ENCODE measurements around the gene GRM4. TPM values are rescaled to one million over a fixed set of nuclear protein-coding genes. Genes with fewer than 3 reads are reported as not detected.

Gene GRM4
- total RNA-seq, 6 experiments from 2014 or later = not detected

DNA sequence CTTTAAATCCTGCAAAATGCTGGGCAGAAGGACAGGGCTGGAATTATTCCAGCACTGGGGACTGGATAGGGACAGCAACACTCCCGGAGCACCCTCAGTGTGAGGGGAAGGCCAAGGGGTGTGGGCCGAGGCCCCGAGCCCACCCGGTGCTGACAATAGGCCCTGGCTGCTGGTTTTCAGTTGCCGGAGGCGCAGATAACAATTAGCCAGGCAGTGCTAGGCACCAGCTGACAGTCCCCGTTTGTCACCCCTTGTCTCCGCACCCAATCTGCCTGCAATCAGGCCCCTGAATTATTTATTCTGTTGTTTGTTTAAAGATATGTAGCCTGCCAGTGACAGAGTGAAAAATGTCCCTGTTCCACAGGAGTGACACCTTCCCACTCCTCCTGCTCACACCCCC, 120.0 kb downstream of the GRM4 start:
- Histone ChIP-seq H3K27me3 (no peaks in the 10 kb centered on the region), H3K4me1 (no peaks in the 10 kb centered on the region), H3K27ac (no peak overlapping the region), H3K9me3 (no peaks in the 10 kb centered on the region), H3K36me3 (no peaks in the 10 kb centered on the region), H3K4me3 (no peak overlapping the region)
- no peak for DNase-seq
- WGBS (ENCODE audit: insufficient coverage, low coverage, low lambda C conversion rate, missing lambda C conversion rate) = 40% methylated on average over 1 of the region's 8 CpGs
- TF ChIP-seq, protein P1, sequence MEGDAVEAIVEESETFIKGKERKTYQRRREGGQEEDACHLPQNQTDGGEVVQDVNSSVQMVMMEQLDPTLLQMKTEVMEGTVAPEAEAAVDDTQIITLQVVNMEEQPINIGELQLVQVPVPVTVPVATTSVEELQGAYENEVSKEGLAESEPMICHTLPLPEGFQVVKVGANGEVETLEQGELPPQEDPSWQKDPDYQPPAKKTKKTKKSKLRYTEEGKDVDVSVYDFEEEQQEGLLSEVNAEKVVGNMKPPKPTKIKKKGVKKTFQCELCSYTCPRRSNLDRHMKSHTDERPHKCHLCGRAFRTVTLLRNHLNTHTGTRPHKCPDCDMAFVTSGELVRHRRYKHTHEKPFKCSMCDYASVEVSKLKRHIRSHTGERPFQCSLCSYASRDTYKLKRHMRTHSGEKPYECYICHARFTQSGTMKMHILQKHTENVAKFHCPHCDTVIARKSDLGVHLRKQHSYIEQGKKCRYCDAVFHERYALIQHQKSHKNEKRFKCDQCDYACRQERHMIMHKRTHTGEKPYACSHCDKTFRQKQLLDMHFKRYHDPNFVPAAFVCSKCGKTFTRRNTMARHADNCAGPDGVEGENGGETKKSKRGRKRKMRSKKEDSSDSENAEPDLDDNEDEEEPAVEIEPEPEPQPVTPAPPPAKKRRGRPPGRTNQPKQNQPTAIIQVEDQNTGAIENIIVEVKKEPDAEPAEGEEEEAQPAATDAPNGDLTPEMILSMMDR (IDR thresholded peaks at IDR 0.05) = no peak
- TF ChIP-seq POLR2A (IDR thresholded peaks at IDR 0.05) = no peak
- intact Hi-C loops (cut with DNase I) = loop anchor here (5.0 to 10.0 kb wide), 2 partner anchors 171 to 254 kb away; no protein-coding TSS in a partner anchor
- no peak for ATAC-seq

DNA sequence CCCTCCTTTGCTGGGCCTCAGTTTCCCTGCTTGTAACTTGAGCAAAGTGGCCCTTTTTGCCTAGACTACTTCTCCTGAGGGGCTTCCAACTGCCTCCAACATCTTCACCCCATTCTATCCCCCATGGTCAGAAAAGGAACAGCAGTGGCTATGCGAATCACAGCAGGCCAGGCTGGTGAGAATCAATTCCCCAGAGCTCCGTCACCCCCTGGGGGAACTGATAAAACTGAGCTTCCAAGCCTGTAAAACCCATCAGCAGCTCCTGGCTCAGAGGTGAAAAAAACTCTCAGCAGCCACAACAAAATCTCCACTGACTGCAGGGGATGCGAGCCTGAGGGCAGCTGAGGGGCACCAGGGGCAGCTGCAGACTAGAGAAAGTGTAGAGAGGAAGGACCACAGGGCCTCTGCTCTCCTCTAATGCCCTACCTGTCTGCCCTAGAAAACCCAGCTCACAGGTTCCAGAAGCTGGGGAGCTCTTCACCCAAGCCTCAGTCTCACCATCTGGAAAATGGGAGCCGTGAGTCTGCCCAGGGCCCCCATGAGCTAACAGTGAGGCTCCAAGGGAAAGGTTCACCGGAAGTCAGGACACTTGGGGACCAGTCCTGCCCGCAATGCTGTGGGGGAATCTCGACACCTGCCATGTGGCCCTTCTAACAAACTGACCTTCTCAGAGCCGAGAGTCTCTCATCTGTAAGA, 120.6 kb downstream of the GRM4 start:
- ATAC-seq = no peak
- WGBS (ENCODE audit: insufficient coverage, low coverage, low lambda C conversion rate, missing lambda C conversion rate) = 65% methylated on average over 3 of the region's 8 CpGs
- Histone ChIP-seq H3K27me3 (no peaks in the 10 kb centered on the region), H3K4me3 (no peak overlapping the region), H3K9me3 (no peaks in the 10 kb centered on the region), H3K27ac (no peak overlapping the region), H3K36me3 (no peaks in the 10 kb centered on the region), H3K4me1 (no peaks in the 10 kb centered on the region)
- TF ChIP-seq POLR2A (IDR thresholded peaks at IDR 0.05) = no peak
- TF ChIP-seq, protein P1 (IDR thresholded peaks at IDR 0.05) = no peak
- no peak for DNase-seq
- intact Hi-C loops (cut with DNase I) = loop anchor here (5.0 to 10.0 kb wide), 2 partner anchors 170 to 253 kb away; no protein-coding TSS in a partner anchor

DNA sequence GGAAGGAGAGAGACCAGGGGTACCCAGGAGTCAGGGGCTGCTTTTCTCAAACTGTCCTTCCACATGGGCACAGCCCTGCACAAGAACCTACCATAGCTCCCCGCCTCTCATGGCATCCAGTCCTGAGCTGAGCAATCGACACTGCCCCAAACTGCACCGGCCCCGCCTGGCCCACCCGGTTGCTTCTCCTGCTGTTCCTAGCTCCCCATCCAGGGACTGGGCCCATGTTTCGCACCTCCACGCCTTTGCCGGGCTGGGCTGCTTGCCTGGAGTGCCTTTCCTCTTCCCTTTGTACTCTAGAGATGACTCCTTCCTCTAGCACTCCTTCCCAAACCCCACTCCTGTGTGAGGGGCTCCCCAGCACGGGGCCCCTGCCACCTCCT, 123.0 kb downstream of the GRM4 start:
- intact Hi-C loops (cut with DNase I) = loop anchor here in 1 of 2 donors (10.0 kb wide), 1 partner anchor 168 kb away; no protein-coding TSS in a partner anchor
- Histone ChIP-seq H3K36me3 (no peaks in the 10 kb centered on the region), H3K4me3 (no peak overlapping the region), H3K4me1 (no peaks in the 10 kb centered on the region), H3K27me3 (no peaks in the 10 kb centered on the region), H3K27ac (no peak overlapping the region), H3K9me3 (no peaks in the 10 kb centered on the region)
- TF ChIP-seq, protein P1 (IDR thresholded peaks at IDR 0.05) = no peak
- no peak for TF ChIP-seq POLR2A (IDR thresholded peaks at IDR 0.05)
- no peak for DNase-seq
- WGBS (ENCODE audit: insufficient coverage, low coverage, low lambda C conversion rate, missing lambda C conversion rate) = 56% methylated on average over 1 of the region's 9 CpGs
- no peak for ATAC-seq

DNA sequence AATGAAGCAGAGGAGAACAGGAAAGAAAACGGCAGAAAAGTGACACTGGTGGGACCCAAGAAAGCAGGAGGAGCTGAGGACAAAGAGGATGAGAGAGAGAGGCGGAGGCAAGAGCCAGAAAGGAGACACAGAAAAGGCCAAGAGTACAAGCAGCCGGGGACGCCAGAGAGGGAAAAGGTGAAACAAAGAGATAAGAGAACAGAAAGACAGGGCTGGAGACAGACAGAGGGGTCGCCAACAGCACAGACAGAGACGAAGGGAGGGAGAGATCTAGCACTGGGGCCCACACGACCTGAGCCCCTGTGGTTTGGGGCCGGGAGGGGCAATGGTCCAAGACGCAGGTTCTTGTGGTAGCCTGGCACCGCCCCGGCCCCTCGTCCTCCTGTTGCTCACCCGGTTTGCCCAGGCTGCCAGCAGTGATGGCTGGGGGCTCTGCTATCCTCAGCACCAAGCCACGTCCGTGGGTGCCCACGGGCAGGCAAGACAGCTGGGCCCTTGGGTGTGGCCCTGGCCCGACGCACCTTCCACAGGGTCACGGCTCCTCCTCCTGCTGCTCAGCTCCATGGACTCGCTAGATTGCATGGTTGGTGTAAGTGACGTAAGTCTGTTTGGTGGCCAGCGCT, 123.5 kb downstream of the GRM4 start:
- Histone ChIP-seq H3K27ac (no peak overlapping the region), H3K4me3 (no peak overlapping the region), H3K27me3 (no peaks in the 10 kb centered on the region), H3K9me3 (no peaks in the 10 kb centered on the region), H3K36me3 (no peaks in the 10 kb centered on the region), H3K4me1 (no peaks in the 10 kb centered on the region)
- DNase-seq (no peak), ATAC-seq (no peak)
- intact Hi-C loops (cut with DNase I) = loop anchor here in 1 of 2 donors (10.0 kb wide), 1 partner anchor 168 kb away; no protein-coding TSS in a partner anchor
- 51% methylated on average over 8 of the region's 22 CpGs for WGBS (ENCODE audit: insufficient coverage, low coverage, low lambda C conversion rate, missing lambda C conversion rate)
- TF ChIP-seq, protein P1 (IDR thresholded peaks at IDR 0.05) = no peak
- TF ChIP-seq POLR2A (IDR thresholded peaks at IDR 0.05) = no peak

Measured in right lobe of liver (tissue), 6 donors.